Common myeloid progenitor, CD34-positive (primary cell): ENCODE data around the gene OSBPL7.
"Not testable (repeated sequence)": the region's sequence is repeated elsewhere in the genome, so short reads cannot be mapped to it uniquely, and the experiment has no call there.

Experiments used
- CTCF ChIA-PET: fragments of 350-600 bp; sonication (Branson Sonifier 250); formaldehyde crosslinking; loops from one replicate; lab custom pipeline; 2021; ENCODE audit warnings: antibody characterized with exemption; lab: Charles Lee
- POLR2A ChIA-PET: fragments of 350-600 bp; sonication (Branson Sonifier 250); formaldehyde crosslinking; loops from one replicate; lab custom pipeline; 2021; ENCODE audit warnings: antibody characterized with exemption; lab: Charles Lee
- DNase-seq, 3 donors: peaks; one replicate each; pipeline versions ENCODE4 v3.0.0 to v3.0.0-alpha.2; 2013
- H3K27ac ChIP-seq, 2 experiments: 1 replicate in 1 of 2; 2 replicates in 1 of 2; pipeline ENCODE4 v1.7.0; 2013; ENCODE audit warnings: inconsistent platforms in 2 of 2, low read length in 2 of 2, mild to moderate bottlenecking in 2 of 2, low read depth in 1 of 2, moderate library complexity in 1 of 2; ENCODE audit not compliant: severe bottlenecking in 2 of 2, insufficient read depth in 1 of 2, poor library complexity in 1 of 2
- H3K27me3 ChIP-seq, 5 experiments: replicated peaks in 2 of 5; 1 replicate in 3 of 5; 2 replicates in 2 of 5; pipeline versions ENCODE4 v1.6.1 to v1.7.0; 2013; ENCODE audit warnings: low read length in 4 of 5, mild to moderate bottlenecking in 2 of 5, moderate library complexity in 2 of 5, inconsistent platforms in 1 of 5; ENCODE audit not compliant: insufficient read depth in 5 of 5, control insufficient read depth in 4 of 5
- H3K36me3 ChIP-seq, 4 experiments: 1 replicate in 2 of 4; 2 replicates in 2 of 4; pipeline versions ENCODE4 v1.6.1 to v1.7.0; 2013; ENCODE audit warnings: low read length in 3 of 4, control low read depth in 1 of 4, mild to moderate bottlenecking in 1 of 4; ENCODE audit not compliant: control insufficient read depth in 4 of 4, insufficient read depth in 4 of 4
- H3K4me1 ChIP-seq, 4 experiments: 1 replicate in 3 of 4; 2 replicates in 1 of 4; pipeline versions ENCODE4 v1.6.1 to v1.7.1; 2013; ENCODE audit warnings: low read length in 3 of 4, mild to moderate bottlenecking in 3 of 4, control low read depth in 1 of 4, inconsistent platforms in 1 of 4, moderate library complexity in 1 of 4; ENCODE audit not compliant: control insufficient read depth in 4 of 4, insufficient read depth in 4 of 4; ENCODE audit errors: control extremely low read depth in 1 of 4
- H3K4me3 ChIP-seq, 7 experiments: 1 replicate in 4 of 7; 2 replicates in 3 of 7; pipeline versions ENCODE4 v1.5.1 to v1.7.0; 2013; ENCODE audit warnings: mild to moderate bottlenecking in 7 of 7, low read length in 6 of 7, moderate library complexity in 6 of 7, inconsistent platforms in 2 of 7, low read depth in 2 of 7, control low read depth in 1 of 7; ENCODE audit not compliant: insufficient read depth in 4 of 7, control insufficient read depth in 1 of 7; ENCODE audit errors: extremely low read depth in 1 of 7
- H3K9me3 ChIP-seq, 5 experiments: 1 replicate in 4 of 5; 2 replicates in 1 of 5; pipeline versions ENCODE4 v1.6.1 to v1.7.1; 2013; ENCODE audit warnings: low read length in 4 of 5, mild to moderate bottlenecking in 2 of 5, inconsistent platforms in 1 of 5, low read depth in 1 of 5, moderate library complexity in 1 of 5; ENCODE audit not compliant: control insufficient read depth in 4 of 5, insufficient read depth in 2 of 5; ENCODE audit errors: control extremely low read depth in 1 of 5
- WGBS: methylation state at CpG from one replicate; pipeline ENCODE4 v1.1.5; 2013; ENCODE audit not compliant: insufficient coverage; 5-methylcytosine and 5-hydroxymethylcytosine counted together

The OSBPL7 gene

DNA sequence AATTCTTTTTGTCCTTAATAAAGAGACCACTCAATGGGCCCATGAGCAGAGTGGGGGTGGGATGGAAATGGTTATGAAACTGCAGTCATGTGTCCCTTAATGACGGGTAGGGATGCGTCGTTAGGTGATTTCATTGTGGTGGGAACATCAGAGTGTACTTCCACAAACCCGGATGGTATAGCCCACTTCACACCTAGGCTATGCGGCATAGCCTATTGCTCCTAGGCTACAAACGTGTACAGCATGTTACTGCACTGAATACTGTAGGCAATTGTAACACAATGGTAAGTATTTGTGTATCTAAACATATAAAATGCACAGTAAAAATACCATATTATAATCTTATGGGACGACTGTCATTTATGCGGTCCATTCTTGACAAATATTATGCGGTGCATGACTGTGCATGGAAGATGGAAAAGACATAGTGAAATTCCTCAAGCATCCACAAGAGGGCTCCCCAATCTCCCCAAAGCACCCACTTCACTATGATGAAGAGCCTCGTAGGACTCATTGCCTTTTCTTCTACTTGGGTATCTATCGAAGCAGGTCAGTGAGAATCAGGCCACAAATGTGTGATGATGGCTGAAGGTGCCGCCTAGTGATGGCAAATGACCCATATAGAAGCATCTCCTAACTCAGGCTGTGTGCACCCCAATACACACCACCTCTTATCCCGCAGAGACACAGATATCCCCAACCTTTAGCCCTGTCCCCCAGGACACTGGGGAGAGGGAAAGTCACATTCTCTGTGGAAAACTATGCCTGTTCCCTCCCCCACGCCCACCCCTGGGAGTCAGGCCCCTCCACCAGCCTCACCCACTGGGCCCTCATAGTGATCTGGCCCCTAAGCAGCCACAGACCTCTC is 45.0 kb downstream of the OSBPL7 start:
- CTCF ChIA-PET, result interaction anchor here (1.0 to 1.4 kb wide), 2 partner anchors 25 to 35 kb away, joined by 3 to 4 read pairs; no protein-coding TSS in a partner anchor
- Histone ChIP-seq H3K4me1 (no peaks in the 10 kb centered on the region), H3K4me3 (no peak overlapping the region), H3K27ac (no peak overlapping the region), H3K9me3 (no peaks in the 10 kb centered on the region), H3K36me3 (no peaks in the 10 kb centered on the region), H3K27me3 (peaks cover 5 to 64% (median 17%) of the 10 kb centered on the region in 5 experiments)
- peak; percentile 36 to 76 (median 69) for DNase-seq
- 47% methylated on average over 8 of the region's 14 CpGs for WGBS
- POLR2A ChIA-PET, result no interaction called here

GRCh38 chr17:47774987-47775580 is 46.5 kb downstream of the OSBPL7 start:
- Histone ChIP-seq H3K27me3 (peaks cover 5 to 53% (median 20%) of the 10 kb centered on the region in 5 experiments), H3K4me1 (no peaks in the 10 kb centered on the region), H3K4me3 (no peak overlapping the region), H3K27ac (no peak overlapping the region), H3K36me3 (no peaks in the 10 kb centered on the region), H3K9me3 (peaks cover 0 to 5% (median 0%) of the 10 kb centered on the region in 5 experiments)
- ChIA-PET POLR2A (no interaction called here), CTCF (no interaction called here)
- no peak for DNase-seq
- 100% methylated on average over 1 of the region's 1 CpG for WGBS

GRCh38 chr17:47774331-47774730 is 47.3 kb downstream of the OSBPL7 start:
- no peak overlapping the region for H3K27ac ChIP-seq
- H3K4me3 ChIP-seq, result no peak overlapping the region
- peaks cover 0 to 6% (median 0%) of the 10 kb centered on the region in 5 experiments for H3K9me3 ChIP-seq
- no peaks in the 10 kb centered on the region for H3K4me1 ChIP-seq
- ChIA-PET POLR2A (no interaction called here), CTCF (no interaction called here)
- no peaks in the 10 kb centered on the region for H3K36me3 ChIP-seq
- peaks cover 0 to 51% (median 21%) of the 10 kb centered on the region in 5 experiments for H3K27me3 ChIP-seq
- WGBS, result 78% methylated on average over 3 of the region's 4 CpGs
- DNase-seq, result peak in 1 of 3 donors; percentile 7

DNA sequence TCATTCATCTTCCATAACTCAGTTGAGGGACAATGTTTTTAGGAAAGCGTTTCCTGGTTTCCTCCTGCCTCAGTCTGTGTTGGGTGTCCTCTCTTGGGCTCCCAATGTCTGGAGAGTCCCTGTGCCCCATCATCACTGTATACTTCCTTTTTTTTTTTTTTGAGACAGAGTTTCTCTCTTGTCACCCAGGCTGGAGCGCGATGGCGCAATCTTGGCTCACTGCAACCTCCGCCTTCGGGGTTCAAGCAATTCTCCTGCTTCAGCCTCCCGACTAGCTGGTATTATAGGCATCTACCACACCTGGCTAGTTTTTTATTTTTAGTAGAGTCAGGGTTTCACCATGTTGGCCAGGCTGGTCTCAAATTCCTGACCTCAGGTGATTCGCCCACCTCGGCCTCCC is 47.9 kb downstream of the OSBPL7 start:
- H3K4me1 ChIP-seq, H3K4me3 ChIP-seq, H3K27ac ChIP-seq, DNase-seq, H3K36me3 ChIP-seq, H3K9me3 ChIP-seq, POLR2A ChIA-PET: not testable (repeated sequence)
- H3K27me3 ChIP-seq, result peaks cover 0 to 49% (median 22%) of the 10 kb centered on the region in 5 experiments
- 88% methylated on average over 8 of the region's 9 CpGs for WGBS
- CTCF ChIA-PET, result interaction anchor here (1.3 kb wide), 1 partner anchor 109 kb away, joined by 3 read pairs; no protein-coding TSS in a partner anchor

- H3K36me3 ChIP-seq, result no peaks in the 10 kb centered on the region
- no peaks in the 10 kb centered on the region for H3K4me1 ChIP-seq
- CTCF ChIA-PET, result interaction anchor here (1.0 kb wide), 1 partner anchor 8 kb away, joined by 3 read pairs; no protein-coding TSS in a partner anchor
- peaks cover 0 to 2% (median 0%) of the 10 kb centered on the region in 5 experiments for H3K27me3 ChIP-seq
- no peak for DNase-seq
- POLR2A ChIA-PET, result no interaction called here
- no peak overlapping the region for H3K27ac ChIP-seq
- H3K4me3 ChIP-seq, result no peak overlapping the region
- no CpG with 5 or more reads among the region's 3 CpGs for WGBS
- peaks cover 0 to 36% (median 5%) of the 10 kb centered on the region in 5 experiments for H3K9me3 ChIP-seq
These were observed 57.5 kb downstream of the OSBPL7 start for GRCh38 chr17:47763913-47764582.

DNA sequence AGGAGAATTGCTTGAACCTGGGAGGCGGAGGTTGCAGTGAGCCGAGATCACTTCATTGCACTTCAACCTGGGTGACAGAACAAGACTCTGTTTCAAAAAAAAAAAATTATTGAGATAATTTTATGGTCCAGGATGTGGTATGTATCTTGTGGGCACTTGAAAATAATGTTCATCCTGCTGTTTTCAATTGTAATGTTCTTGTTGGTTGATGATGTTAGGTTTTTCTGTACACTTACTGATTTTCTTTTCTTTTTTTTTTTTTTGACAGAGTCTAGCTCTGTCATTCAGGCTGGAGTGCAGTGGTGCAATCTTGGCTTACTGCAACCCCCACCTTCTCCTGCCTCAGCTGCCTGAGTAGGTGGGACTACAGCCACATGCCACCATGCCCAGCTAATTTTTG is 58.9 kb downstream of the OSBPL7 start:
- POLR2A ChIA-PET, result no interaction called here
- peaks cover 0 to 34% (median 7%) of the 10 kb centered on the region in 5 experiments for H3K9me3 ChIP-seq
- peaks cover 0 to 1% (median 0%) of the 10 kb centered on the region in 5 experiments for H3K27me3 ChIP-seq
- H3K4me3 ChIP-seq, result no peak overlapping the region
- no peak for DNase-seq
- WGBS, result 100% methylated on average over 2 of the region's 2 CpGs
- CTCF ChIA-PET, result no interaction called here
- H3K27ac ChIP-seq, result no peak overlapping the region
- no peaks in the 10 kb centered on the region for H3K4me1 ChIP-seq
- H3K36me3 ChIP-seq, result no peaks in the 10 kb centered on the region
